ENCODE measurements around the gene PRCC.

DNA sequence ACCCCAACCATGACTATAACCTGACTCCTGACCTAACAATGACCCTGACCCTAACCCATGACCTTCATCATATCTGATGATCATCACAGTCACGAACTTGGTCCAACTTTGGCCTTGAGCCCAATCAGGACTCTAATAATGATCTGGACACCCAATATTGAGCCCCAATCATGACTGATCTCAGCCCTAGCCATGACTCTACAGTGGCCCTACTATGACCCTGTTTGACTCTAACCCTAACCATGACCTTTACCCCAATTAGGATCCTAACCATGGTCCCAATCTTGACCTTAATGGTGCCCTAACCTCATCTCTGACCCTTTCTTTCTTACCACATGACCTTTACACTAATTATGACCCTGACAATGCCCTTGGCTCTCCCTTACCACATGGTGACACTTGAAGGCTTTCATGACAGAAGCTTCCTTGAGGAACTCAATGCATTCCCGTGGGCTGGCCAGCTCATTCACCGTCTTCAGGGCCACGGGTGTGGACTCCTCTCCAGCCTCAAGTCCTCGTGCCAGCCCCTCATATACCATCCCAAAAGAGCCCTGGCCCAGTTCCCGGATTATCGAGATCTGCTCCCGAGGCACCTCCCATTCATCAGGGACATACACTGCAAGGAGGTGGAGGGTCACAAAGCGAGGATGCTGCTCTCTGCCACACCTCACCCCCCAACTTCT, 75.4 kb downstream of the PRCC start:
- TF ChIP-seq, protein P1, sequence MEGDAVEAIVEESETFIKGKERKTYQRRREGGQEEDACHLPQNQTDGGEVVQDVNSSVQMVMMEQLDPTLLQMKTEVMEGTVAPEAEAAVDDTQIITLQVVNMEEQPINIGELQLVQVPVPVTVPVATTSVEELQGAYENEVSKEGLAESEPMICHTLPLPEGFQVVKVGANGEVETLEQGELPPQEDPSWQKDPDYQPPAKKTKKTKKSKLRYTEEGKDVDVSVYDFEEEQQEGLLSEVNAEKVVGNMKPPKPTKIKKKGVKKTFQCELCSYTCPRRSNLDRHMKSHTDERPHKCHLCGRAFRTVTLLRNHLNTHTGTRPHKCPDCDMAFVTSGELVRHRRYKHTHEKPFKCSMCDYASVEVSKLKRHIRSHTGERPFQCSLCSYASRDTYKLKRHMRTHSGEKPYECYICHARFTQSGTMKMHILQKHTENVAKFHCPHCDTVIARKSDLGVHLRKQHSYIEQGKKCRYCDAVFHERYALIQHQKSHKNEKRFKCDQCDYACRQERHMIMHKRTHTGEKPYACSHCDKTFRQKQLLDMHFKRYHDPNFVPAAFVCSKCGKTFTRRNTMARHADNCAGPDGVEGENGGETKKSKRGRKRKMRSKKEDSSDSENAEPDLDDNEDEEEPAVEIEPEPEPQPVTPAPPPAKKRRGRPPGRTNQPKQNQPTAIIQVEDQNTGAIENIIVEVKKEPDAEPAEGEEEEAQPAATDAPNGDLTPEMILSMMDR (IDR thresholded peaks at IDR 0.05; ENCODE audit: insufficient read depth, low read depth, low read length), result no peak
- TF ChIP-seq EZH2 (IDR thresholded peaks at IDR 0.05; ENCODE audit: insufficient read depth, low read length), result no peak
